Stimulated activated CD8-positive, alpha-beta memory T cell treated with anti-CD3 and anti-CD28 coated beads, Interleukin-2, amount 100 ng/mL, for 48 hours (primary cell): Measurements from ENCODE around the gene SLC25A45.

Experiments
- DNase-seq, 2 donors: peaks; one replicate each; pipeline ENCODE4 v3.0.0-alpha.2; 2020; ENCODE audit warnings: low read depth in 2 of 2

The SLC25A45 gene

DNA sequence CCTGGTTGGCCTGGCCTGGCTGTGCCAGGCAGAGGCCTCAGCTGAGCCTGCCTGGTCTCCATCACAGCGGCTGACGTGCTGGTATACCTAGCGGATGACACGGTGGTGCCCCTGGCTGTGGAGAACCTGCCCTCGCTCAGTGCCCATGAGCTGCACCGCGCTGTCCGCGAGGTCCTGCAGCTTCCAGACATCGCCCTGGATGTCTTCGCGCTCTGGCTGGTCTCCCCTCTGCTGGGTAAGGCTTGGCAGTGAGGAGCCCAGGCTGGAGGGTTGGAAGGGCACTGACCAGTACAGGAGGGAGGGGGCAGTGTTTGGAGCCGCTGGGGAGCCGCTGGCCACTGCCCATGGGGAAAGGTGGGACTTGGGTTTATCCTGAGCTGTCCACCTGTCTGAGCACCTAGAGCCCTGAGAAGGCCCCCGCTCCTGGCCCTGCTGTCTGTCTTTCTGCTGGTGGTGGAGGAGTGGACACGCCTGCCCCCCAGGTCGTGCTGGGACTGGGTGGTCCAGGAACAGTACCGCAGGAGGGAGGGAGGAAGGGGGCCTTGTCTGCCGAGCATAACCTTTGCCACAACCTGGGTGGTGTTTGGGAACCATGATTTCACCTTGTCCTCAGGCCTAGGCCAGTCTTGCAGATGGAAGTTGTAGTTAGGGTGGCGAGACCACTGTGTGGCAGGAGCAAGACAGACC lies 7.0 kb upstream of the SLC25A45 start:
- DNase-seq: no peak

- DNase-seq: no peak
These were observed 6.3 kb upstream of the SLC25A45 start for GRCh38 chr11:65388731-65389130.

GRCh38 chr11:65386307-65387140 lies 4.1 kb upstream of the SLC25A45 start, which contains the start of gene FRMD8:
FRMD8 (plus strand) TSS chr11:65386637; CDS start chr11:65387037, 400 bp downstream.
- DNase-seq: peak; percentile 80 to 81

GRCh38 chr11:65384301-65384889 lies 1.9 kb upstream of the SLC25A45 start:
- DNase-seq: no peak

DNA sequence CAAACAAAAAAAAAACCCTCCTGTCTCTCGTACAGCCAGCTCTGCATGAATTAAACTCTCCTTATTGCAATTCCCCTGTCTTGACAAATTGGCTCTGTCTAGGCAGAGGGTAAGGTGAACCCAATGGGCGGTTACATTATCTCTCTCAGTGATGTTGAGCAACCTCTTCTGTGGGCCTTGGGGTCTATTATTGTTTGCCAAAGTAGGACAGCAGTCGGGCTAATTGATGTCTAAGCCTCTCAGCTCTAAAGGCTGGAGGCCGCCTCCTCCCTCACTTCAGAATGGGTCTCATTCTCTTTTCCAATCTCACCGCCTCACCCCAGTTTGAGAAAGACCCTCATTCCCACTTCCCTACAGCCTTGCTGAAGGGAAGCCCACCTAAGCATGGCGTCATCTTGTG lies 1.3 kb upstream of the SLC25A45 start:
- no peak for DNase-seq

DNA sequence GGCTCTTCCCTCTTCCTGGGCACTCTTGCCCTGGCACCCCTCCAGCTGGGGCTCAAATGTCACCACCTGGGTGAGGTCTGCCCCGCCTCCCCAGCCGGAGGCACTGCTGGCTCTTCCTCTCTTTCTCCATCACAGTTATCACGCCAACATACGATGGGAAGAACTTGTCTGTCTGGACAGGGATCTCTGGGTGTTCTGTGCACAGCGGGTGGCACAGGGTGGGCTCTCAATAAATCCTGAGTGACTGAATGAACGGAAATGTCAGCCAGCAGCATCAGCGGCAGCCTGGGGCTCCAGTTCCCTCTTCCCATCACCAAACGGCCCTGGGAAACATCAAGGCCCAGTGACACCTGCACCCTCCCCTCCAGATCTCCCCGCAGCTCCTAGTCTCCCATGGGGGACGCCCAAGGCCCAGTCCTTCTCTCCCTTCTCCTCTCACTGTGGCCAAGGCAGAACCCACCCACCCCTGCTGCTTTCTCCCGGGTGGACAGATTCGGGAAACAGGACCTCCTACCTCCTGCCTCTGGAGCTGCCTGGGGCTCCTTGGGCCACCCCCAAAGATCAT lies 440 bp upstream of the SLC25A45 start:
- DNase-seq: no peak

GRCh38 chr11:65381716-65382032 lies 772 bp downstream of the SLC25A45 start:
- no peak for DNase-seq

- no peak for DNase-seq
These were observed 1.9 kb downstream of the SLC25A45 start for GRCh38 chr11:65380460-65381119.

GRCh38 chr11:65379698-65380459 lies 2.6 kb downstream of the SLC25A45 start:
- DNase-seq: no peak

DNA sequence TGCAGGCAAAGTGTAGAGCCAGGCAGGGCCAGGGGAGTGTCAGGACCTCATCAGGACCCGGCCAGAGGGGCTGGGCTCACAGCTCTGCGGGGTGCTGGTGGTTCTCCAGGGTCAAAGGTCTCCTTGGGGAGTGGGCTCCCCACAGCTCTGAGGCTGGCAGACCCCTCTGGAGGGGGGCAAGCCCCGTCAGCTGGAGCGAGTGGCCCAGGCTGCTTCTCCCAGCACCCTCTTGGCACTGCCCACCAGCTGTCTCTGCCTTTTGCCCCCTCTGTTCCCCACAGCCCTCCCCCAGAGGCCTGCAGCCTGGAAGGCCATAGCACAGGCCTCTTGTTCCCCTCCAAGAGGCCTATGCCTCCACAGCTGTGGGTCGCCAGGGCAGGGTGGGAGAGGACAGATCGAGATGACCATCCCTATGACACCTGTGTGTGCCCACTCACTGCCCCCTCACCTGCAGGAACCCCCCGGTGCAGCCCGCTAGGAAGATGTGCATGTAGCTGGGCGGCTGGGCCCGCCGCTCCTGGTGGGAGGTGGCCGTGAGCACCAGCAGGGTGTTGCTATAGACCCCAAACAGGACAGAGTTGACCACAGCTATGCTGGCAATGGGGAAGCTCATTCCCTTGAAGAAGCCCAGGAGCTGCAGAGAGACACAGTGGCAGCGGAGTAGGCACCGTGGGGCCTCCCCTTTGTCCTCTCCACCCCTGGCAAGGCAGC lies 3.4 kb downstream of the SLC25A45 start:
- no peak for DNase-seq

GRCh38 chr11:65378208-65378927 lies 4.1 kb downstream of the SLC25A45 start:
- no peak for DNase-seq

DNA sequence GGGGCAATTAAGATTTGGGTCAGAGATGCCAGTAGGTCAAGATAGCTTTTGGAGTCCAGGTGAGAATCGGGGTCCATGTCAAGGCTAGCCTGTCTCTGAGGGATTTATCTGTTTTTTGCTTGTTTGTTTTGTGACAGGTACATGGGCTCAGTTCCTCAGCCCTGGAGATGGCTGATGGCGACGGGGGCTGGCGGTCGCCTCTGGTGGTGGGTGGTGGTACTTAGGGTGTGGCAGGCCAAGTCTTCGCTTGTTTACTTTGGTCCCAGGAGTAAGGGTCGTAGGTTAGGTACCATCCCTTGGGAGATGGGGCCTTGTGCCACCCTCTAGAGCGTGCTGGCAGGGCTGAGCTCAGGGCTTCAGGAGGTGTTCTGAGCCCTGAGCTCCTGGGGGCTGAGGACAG lies 4.7 kb downstream of the SLC25A45 start:
- DNase-seq: no peak

GRCh38 chr11:65377036-65377435 lies 5.4 kb downstream of the SLC25A45 start:
- DNase-seq: no peak

DNA sequence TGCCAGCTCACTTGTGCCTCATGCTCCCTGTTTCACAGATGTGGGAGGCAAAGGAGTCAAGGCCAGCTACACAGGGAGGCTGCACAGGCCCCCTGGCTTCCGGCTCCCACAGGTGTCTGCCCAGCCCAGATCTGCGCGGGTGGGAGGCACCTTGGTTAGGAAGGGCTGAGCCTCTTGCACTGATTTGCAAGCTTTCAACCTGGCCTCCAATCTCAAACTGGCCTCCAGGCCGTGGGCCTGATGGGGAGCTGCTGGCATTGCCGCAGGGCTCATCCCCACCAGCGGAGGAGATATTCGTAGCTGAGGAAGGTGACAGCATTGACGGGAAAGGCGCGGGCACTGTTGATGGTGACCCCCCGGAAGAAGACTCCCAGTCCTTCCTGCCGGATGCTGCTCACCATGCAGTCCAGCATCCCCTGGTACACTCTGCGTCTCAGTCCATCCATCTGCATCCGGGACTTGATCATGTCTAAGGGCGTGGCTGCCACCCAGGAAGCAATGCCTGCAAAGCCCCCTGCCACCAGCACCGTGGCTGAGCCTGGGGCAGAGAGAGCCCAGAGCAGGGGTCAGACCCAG lies 6.2 kb downstream of the SLC25A45 start:
- DNase-seq: no peak

- DNase-seq: no peak
These were observed 7.4 kb downstream of the SLC25A45 start for GRCh38 chr11:65375012-65375411.

- DNase-seq: no peak
These were observed 8.4 kb downstream of the SLC25A45 start for GRCh38 chr11:65373839-65374580.

GRCh38 chr11:65370659-65371049 lies 11.8 kb downstream of the SLC25A45 start:
- no peak for DNase-seq

GRCh38 chr11:65366340-65366773 lies 16.1 kb downstream of the SLC25A45 start:
- DNase-seq: no peak

- DNase-seq: no peak
These were observed 18.7 kb downstream of the SLC25A45 start for GRCh38 chr11:65363770-65364169.
